Ishikawa (cell line): ENCODE results near the gene PRDM2.

Source experiments
- CEBPB ChIP-seq: IDR thresholded peaks from 2 replicates; pipeline ENCODE4 v1.6.1; 2012
- CREB1 ChIP-seq: IDR thresholded peaks from 2 replicates; pipeline ENCODE4 v1.6.1; 2012; ENCODE audit warnings: low read depth
- EGR1 ChIP-seq: IDR thresholded peaks from 2 replicates; pipeline ENCODE4 v1.6.1; 2012
- EP300 ChIP-seq: IDR thresholded peaks from 2 replicates; pipeline ENCODE4 v1.6.1; 2012; ENCODE audit warnings: borderline replicate concordance
- FOXM1 ChIP-seq: IDR thresholded peaks from 2 replicates; pipeline ENCODE4 v1.6.1; 2012; ENCODE audit warnings: low read depth, borderline replicate concordance
- MAX ChIP-seq: IDR thresholded peaks from 2 replicates; pipeline ENCODE4 v1.6.1; 2012
- NFIC ChIP-seq: IDR thresholded peaks from 2 replicates; pipeline ENCODE4 v1.6.1; 2012
- RAD21 ChIP-seq: IDR thresholded peaks from 2 replicates; pipeline ENCODE4 v1.6.1; 2012; ENCODE audit warnings: low read depth
- REST ChIP-seq: IDR thresholded peaks from 2 replicates; pipeline ENCODE4 v1.6.1; 2012; ENCODE audit warnings: low read depth, mild to moderate bottlenecking
- TAF1 ChIP-seq: IDR thresholded peaks from 2 replicates; pipeline ENCODE4 v1.6.1; 2012; ENCODE audit warnings: low read depth, mild to moderate bottlenecking
- TCF12 ChIP-seq: IDR thresholded peaks from 2 replicates; pipeline ENCODE4 v1.6.1; 2012; ENCODE audit warnings: low read depth
- TEAD4 ChIP-seq: IDR thresholded peaks from 2 replicates; pipeline ENCODE4 v1.6.1; 2012
- YY1 ChIP-seq: IDR thresholded peaks from 2 replicates; pipeline ENCODE4 v1.6.1; 2012; ENCODE audit warnings: low read depth
- ZBTB7A ChIP-seq: IDR thresholded peaks from 2 replicates; pipeline ENCODE4 v1.6.1; 2012; ENCODE audit warnings: low read depth
- TF ChIP-seq, protein P1 (sequence below): IDR thresholded peaks from 2 replicates; pipeline ENCODE4 v1.6.1; 2012

The PRDM2 gene

GRCh38 chr1:13675151-13675651 lies 24.8 kb upstream of the PRDM2 start:
- TF ChIP-seq CEBPB (no peak), CREB1 (no peak), TEAD4 (no peak), EGR1 (no peak), ZBTB7A (no peak), EP300 (no peak), TAF1 (no peak)

DNA sequence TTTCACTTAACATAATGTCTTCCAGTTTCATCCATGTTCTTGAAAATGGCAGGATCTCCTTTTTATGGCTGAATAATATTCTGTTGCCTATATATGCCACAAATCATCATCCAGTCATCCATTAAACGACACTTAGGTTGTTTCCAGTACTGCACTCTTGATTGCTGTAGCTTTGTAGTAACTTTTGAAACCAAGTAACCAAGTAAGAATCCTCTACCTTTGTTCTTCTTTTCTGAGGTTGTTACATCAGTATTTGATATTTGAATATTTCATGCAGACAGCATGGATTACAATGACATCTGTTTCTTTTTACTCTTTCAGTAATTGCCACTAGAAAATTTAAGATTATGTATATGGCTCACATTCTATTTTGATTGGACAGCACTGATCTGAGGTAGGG lies 22.1 kb upstream of the PRDM2 start:
- TF ChIP-seq EP300 (no peak), TEAD4 (no peak), CEBPB (no peak), FOXM1 (no peak), NFIC (no peak), TAF1 (no peak), EGR1 (no peak), REST (no peak)
- TF ChIP-seq, protein P1, sequence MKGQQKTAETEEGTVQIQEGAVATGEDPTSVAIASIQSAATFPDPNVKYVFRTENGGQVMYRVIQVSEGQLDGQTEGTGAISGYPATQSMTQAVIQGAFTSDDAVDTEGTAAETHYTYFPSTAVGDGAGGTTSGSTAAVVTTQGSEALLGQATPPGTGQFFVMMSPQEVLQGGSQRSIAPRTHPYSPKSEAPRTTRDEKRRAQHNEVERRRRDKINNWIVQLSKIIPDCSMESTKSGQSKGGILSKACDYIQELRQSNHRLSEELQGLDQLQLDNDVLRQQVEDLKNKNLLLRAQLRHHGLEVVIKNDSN, result no peak

- TF ChIP-seq RAD21 (no peak), TCF12 (no peak), NFIC (no peak), YY1 (no peak)
Measured at GRCh38 chr1:13679651-13680050, 20.3 kb upstream of the PRDM2 start.

GRCh38 chr1:13680609-13681008 lies 19.4 kb upstream of the PRDM2 start:
- TF ChIP-seq NFIC, result 0 out of 2 replicates have a peak, but pooled peaks have one; percentile 13

DNA sequence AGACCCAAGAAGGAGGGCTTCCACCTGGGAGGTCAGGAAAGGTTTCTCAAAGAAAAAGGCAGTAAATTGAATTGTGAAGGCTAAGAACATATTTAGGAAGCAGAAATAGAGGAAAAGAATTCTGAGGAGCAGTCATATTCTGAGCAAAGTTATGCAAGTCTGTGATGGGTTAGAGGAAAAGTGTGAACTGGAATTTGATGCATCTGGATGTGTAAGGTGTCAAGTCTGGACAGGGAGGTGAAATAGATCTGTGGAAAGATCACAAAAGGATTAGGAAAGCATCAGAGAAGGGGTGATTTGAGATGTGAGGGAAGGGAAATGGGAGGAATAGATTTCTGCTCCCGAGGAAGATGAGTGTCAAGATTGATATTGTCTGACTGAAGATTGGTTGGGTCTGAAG lies 18.1 kb upstream of the PRDM2 start:
- TF ChIP-seq NFIC (no peak), TAF1 (no peak), YY1 (no peak), FOXM1 (no peak), EP300 (no peak), EGR1 (no peak)

GRCh38 chr1:13682444-13682843 lies 17.5 kb upstream of the PRDM2 start:
- TF ChIP-seq EGR1, result no peak
- TF ChIP-seq YY1, result no peak
- TF ChIP-seq TAF1, result no peak

DNA sequence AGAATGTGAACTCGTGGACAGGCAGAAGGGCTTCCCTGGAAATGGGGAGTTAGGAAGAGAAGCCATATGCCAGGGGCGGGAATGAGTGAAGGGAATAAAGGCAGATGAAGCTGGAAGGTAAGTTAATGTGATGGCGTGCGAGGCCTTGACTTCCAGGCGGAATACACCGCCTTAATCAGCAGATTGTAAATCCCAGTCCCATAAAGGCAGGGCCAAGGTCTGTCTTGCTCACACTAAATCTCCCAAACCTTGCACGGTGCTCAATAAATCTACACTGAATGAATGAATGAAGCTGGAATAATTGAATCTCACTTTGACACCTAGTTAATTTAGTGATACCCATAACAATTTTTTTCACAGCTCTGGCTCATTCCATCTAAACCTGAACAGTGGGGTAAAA lies 16.8 kb upstream of the PRDM2 start:
- TF ChIP-seq NFIC (no peak), REST (no peak), CREB1 (no peak), TCF12 (no peak), TAF1 (no peak), FOXM1 (no peak), CEBPB (no peak), EGR1 (no peak), ZBTB7A (no peak), YY1 (no peak), TEAD4 (no peak), RAD21 (no peak), EP300 (no peak), MAX (no peak)
- TF ChIP-seq, protein P1, result no peak

GRCh38 chr1:13687151-13687715 lies 12.8 kb upstream of the PRDM2 start:
- no peak for TF ChIP-seq RAD21
- no peak for TF ChIP-seq FOXM1
- no peak for TF ChIP-seq REST
- TF ChIP-seq EP300, result no peak
- no peak for TF ChIP-seq YY1
- no peak for TF ChIP-seq CEBPB
- TF ChIP-seq TEAD4, result no peak
- no peak for TF ChIP-seq ZBTB7A
- no peak for TF ChIP-seq NFIC
- no peak for TF ChIP-seq EGR1
- no peak for TF ChIP-seq TAF1
- no peak for TF ChIP-seq TCF12
- TF ChIP-seq MAX, result no peak
- no peak for TF ChIP-seq CREB1
- TF ChIP-seq, protein P1, result no peak
